Fibroblast of pulmonary artery (primary cell): Measurements from ENCODE around the gene RASSF5.
A peak's percentile ranks its signal among the peaks of the same experiment; 100 is the strongest.

Experiments
- DNase-seq: peaks from one replicate; pipeline ENCODE4 v3.0.0-alpha.2; 2010; ENCODE audit warnings: low read depth
- H3K4me3 ChIP-seq: replicated peaks from 2 replicates; pipeline ENCODE4 v1.5.1; 2011; ENCODE audit warnings: low read depth, mild to moderate bottlenecking, control low read depth, low read length, moderate library complexity
- CTCF ChIP-seq: IDR thresholded peaks from 2 replicates; pipeline ENCODE4 v1.5.1; 2011; ENCODE audit warnings: mild to moderate bottlenecking, control low read depth, low read length, inconsistent platforms; ENCODE audit errors: missing control alignments

Gene RASSF5

GRCh38 chr1:206538086-206538770 is 30.9 kb downstream of the RASSF5 start:
- no peak for TF ChIP-seq CTCF
- DNase-seq = no peak
- H3K4me3 ChIP-seq = no peak overlapping the region

GRCh38 chr1:206538901-206539640 is 31.7 kb downstream of the RASSF5 start:
- no peak overlapping the region for H3K4me3 ChIP-seq
- no peak for DNase-seq
- no peak for TF ChIP-seq CTCF

- DNase-seq = no peak
- H3K4me3 ChIP-seq = no peak overlapping the region
- no peak for TF ChIP-seq CTCF
Observed at GRCh38 chr1:206540044-206540780, 32.9 kb downstream of the RASSF5 start.

GRCh38 chr1:206541236-206541833 is 34.0 kb downstream of the RASSF5 start:
- H3K4me3 ChIP-seq = no peak overlapping the region
- TF ChIP-seq CTCF = no peak
- DNase-seq = no peak

DNA sequence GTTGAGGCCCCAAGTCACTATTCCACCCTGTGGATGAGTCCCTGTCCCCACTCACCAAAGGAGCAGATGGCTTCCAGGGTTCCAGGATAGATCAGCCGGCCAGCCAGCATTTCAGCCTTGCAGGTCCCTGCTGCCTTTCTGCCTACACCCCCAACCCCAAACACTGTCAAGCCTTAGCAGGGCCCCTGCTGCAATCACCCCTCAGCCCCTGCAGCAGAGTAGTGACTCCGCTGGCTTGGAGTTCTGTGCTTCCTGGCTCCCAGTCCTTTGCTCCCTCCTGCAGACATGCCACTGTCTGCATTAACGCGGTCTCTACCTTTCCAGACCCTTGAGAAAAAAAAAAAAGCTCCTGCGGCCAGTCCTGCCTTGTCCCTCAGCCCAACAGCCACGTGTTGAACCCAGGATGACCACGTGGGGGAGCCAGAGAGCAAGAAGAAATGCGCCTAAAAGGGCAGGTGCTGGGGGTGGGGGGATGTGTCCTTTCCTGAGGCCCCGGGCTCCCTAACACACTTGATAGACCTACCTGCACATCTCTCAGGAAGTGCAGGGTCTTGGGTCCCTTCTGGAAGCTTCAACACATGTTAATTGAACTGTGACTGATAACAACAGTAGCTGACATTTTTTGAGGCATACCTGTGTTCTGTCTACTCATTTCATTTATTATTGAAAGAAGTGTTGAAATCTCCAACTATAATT is 37.4 kb downstream of the RASSF5 start:
- TF ChIP-seq CTCF = peak; percentile 86
- H3K4me3 ChIP-seq = no peak overlapping the region
- peak; percentile 53 for DNase-seq

DNA sequence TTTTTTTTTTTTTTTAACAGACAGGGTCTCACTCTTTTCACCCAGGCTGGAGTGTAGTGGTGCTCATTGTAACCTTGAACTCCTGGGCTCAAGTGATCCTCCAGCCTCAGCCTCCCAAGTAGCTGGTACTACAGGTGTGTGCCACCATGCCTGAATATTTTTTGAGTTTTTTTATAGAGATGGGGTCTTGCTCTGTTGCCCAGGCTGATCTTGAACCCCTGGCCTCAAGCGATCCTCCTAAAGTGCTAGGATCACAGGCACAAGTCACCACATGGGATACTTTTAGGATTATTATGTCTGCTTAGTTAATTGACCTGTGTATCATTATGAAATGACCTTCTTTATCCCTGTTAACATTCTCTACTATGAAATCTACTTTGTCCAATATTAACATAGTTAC is 38.0 kb downstream of the RASSF5 start:
- no peak for TF ChIP-seq CTCF
- H3K4me3 ChIP-seq = no peak overlapping the region
- no peak for DNase-seq
